Stimulated activated naive CD4-positive, alpha-beta T cell (primary cell): ENCODE measurements around the gene RRAS.
A peak's percentile ranks its signal among the peaks of the same experiment; 100 is the strongest.

ENCODE experiments used
- DNase-seq, 6 experiments: peaks; one replicate each; lab custom pipeline; 2025; lab: John Stamatoyannopoulos, UW

The RRAS gene

GRCh38 chr19:49640113-49640898 lies at the start of gene RRAS:
RRAS (minus strand) TSS chr19:49640143; CDS start chr19:49640098, 45 bp downstream.
- DNase-seq: peak; percentile 94 to 100 (median 99)

GRCh38 chr19:49689133-49690078 lies 49.5 kb upstream of the RRAS start, which contains the start of gene ADM5:
ADM5 (plus strand) TSS chr19:49689594; CDS start chr19:49689838, 244 bp downstream.
- peak in 4 of 6 experiments; percentile 9 to 35 (median 20) for DNase-seq

DNA sequence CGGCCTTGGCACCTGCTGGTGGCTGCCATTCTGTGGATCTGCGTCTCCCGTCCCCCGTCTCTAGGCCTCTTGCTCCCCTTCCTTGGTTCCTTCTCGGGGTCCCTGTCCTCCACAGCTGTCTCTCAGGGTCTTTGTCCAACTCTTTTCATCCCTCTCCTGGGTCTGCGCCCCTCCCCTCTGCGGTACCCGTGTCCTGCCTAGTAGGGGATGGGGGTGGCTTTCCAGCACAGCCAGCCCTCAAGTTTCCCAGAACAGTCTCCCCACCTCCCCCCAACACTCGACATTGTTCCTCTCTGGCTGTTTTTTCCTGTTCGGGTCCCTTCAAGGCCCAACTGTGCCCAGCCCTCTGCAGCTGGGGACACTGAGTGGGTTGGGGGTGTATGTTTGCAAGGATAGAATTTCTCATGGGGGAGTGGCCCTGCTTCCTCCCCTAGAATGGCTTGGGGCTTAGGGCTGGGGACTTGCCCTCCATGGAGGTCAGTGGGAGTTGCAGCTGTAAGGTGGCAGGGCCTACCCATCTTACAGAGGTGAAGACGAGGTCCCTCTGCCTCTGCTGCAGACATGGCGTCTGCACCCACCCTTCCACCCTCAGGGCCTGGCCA lies 48.7 kb upstream of the RRAS start:
- DNase-seq: no peak

- no peak for DNase-seq
Measured at GRCh38 chr19:49687566-49688316, 47.8 kb upstream of the RRAS start.

- DNase-seq: no peak
Measured at GRCh38 chr19:49687150-49687549, 47.2 kb upstream of the RRAS start.

- DNase-seq: no peak
Measured at GRCh38 chr19:49686503-49687088, 46.7 kb upstream of the RRAS start.

DNA sequence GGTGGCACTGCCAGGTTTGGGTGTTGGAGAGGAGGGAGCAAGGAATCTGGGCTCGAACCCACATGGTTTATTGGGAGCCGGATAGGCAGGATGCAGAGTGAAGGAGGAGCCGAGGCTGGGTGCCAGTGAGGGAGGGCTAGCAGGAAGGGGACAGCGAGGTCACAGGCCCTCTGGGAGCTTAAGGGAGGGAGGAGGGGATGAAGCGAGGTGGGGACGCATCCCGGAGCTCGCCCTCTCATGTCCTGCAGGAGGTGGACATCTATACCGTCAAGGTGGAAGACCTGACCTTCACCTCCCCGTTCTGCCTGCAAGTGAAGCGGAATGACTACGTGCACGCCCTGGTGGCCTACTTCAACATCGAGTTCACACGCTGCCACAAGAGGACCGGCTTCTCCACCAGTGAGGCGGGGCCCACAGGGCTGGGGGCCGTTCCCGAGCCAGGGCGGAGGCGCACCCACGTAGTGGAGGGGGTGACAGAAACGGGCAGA lies 45.9 kb upstream of the RRAS start:
- DNase-seq: no peak

- DNase-seq: no peak
Measured at GRCh38 chr19:49684983-49685553, 45.1 kb upstream of the RRAS start.

DNA sequence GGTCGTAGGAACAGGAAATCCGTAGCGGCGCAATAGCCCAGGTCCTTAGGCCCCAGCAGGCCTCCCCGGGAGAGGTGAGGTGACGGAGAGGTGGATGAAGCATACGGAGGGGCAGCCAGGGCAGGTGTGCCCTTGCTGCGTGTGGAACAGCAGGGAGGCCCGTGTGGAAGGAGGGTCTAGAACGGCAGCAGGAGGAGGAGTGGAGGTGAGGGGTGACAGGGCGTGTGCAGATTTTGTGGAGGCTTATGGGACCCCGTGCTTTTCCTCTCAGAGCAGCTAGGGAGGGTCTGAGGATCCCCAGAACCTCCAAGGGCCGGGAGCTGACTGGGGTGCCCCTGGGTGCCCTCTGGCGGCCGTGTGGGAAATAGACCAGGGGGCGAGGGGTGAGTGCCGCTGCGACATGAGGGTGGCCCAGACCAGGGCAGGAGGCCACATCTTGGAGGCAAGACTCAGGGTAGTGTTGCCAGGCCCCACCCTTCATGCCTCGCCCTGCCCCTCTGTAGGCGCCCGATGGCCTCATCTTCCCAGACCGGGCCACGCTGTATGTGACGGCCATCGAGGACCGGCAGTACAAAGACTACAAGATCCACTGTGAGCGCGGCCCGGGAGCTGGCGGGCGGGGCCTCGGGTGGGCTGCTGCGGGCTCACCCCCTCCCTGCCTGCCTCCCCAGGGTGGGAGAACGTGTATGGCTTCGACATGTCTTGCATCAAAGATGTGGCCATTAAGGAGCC lies 44.5 kb upstream of the RRAS start:
- no peak for DNase-seq

GRCh38 chr19:49683814-49684250 lies 43.9 kb upstream of the RRAS start:
- no peak for DNase-seq

GRCh38 chr19:49682274-49682673 lies 42.3 kb upstream of the RRAS start:
- no peak for DNase-seq

DNA sequence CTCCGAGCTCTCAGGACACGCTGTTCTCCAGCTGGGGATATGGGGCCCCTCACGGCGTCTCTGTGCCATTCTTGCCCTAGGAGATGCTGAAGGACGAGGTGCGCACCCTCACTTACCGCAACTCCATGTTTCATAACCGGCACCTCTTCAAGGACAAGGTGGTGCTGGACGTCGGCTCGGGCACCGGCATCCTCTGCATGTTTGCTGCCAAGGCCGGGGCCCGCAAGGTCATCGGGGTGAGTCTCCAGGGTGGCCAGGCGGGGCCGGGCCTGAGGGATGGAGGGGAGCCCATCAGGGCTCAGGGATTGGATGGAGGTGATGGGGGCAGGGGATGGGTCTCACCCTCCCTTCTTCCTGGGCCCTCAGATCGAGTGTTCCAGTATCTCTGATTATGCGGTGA lies 41.9 kb upstream of the RRAS start:
- no peak for DNase-seq

GRCh38 chr19:49680421-49681351 lies 40.7 kb upstream of the RRAS start:
- DNase-seq: peak; percentile 73 to 94 (median 90)

DNA sequence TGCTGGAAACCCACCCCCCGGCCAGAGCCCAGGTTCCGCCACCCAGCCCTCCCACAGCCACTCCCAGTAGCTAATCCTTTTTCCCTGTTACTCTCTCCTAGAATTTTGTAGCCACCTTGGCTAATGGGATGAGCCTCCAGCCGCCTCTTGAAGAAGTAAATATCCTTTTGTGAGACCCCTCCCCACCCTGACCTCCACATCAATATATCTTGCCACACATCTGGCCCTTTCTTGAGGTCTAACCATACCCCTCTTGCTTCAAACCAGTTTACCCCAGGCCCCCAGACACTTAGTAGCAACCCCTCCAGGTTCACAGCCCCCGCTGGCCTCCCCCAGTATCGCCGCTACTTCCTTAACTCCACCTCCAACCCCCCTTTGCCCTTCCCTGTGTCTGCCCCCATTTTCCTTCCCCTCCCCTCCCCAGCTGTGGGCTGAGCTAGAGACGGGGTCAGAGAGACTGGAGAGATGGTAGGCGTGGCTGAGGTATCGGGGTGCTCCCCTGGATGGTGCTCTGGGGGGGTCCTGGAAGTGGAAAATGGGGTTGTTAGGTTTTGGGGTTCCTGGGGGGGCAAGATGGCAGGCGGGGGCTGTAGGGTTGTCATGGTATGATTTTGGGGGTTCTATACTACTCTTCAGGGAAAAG lies 39.9 kb upstream of the RRAS start:
- DNase-seq: peak in 1 of 6 experiments; percentile 13

DNA sequence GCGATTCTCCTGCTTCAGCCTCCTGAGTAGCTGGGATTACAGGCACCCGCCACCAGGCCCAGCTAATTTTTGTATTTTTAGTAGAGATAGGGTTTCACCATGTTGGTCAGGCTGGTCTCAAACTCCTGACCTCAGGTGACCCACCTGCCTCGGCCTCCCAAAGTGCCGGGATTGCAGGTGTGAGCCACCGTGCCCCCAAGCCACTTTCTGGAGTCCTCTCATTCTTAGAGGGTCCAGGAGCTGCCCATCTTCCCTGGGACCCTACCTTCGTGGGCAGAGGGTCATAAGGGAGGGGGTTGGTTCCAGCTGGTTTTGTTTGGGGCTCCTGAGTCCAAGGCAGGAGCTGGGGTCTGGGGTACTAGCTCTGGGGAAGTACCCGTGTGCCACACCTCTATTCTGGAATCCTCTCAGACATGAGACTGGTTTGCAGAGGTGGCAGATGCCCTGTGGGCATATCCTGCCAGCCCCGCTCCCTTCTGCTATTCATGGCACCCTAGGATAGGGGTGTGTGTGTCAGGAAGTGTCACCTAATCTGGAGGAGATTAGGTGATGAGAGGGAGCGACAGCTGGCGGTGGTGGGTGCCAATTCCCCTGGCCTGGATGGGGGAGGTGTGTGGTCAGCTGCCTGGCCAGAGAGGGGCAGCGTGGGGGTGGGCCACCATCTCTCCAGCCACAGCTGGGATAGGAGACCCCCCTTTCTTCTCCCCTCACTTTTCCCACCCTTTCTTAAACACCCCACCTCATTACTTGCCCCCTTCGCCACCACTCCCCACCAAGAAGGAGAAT lies 39.2 kb upstream of the RRAS start:
- no peak for DNase-seq

DNA sequence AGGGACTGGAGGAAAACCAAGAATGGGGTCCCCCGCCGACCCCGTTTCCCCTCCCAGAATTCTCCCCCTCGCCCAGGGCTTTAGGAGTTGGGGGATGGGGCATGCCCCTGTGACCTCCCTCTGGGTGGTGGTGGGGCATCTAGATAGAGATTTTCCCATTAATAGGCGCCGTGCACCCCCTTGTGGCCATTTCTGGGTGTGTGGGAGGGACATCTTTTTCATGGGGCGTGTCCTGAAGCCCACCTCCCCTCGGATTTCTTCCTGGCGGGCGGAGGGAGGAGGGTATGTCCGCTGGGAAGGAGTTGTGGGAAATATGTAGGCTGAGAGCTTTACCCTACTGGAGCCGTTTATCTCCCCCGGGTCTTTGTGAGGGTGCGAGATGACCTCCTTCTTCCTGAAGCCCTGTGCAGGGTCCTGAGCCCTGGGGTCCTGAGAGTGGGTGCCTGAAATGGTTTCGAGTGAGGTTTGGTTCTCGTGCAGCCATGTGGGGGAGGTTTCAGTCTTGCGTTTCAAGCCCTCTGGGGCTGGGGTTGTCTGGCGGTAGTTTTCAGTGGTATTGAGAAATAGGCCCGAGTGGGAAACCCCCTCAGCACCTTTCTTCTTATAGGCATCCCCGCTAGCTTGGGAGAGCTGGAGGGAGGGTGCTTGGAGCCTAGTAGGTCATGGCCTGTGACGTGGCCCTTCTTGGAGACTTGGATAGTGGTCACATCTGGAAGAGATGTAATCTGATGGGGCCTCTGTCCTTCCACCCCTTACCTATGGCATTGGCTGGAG lies 38.1 kb upstream of the RRAS start:
- DNase-seq: peak; percentile 66 to 85 (median 74)
